HG03378 (cell line): Measurements from ENCODE around the gene CPZ.

Source experiments
- ATAC-seq: cut with Tn5 transposase; IDR thresholded peaks from one replicate; pipeline ENCODE4 v1.9.1; 2021; ENCODE audit warnings: mild to moderate bottlenecking, moderate library complexity; ENCODE audit not compliant: unreplicated experiment

CPZ gene

GRCh38 chr4:8579526-8580320 is 12.8 kb upstream of the CPZ start:
- no peak for ATAC-seq

- no peak for ATAC-seq
Measured at GRCh38 chr4:8580321-8581093, 12.1 kb upstream of the CPZ start, which contains the start of gene GPR78. GPR78 (plus strand) TSS chr4:8580392; CDS start chr4:8580983, 591 bp downstream.

GRCh38 chr4:8581094-8581861 is 11.3 kb upstream of the CPZ start:
- no peak for ATAC-seq

GRCh38 chr4:8582016-8582415 is 10.5 kb upstream of the CPZ start:
- ATAC-seq = no peak

- ATAC-seq = no peak
Measured at GRCh38 chr4:8582436-8582835, 10.1 kb upstream of the CPZ start.

- no peak for ATAC-seq
Measured at GRCh38 chr4:8582941-8583654, 9.5 kb upstream of the CPZ start.

- ATAC-seq = no peak
Measured at GRCh38 chr4:8583655-8584025, 8.9 kb upstream of the CPZ start.

GRCh38 chr4:8585186-8585585 is 7.4 kb upstream of the CPZ start:
- no peak for ATAC-seq

GRCh38 chr4:8585721-8586212 is 6.8 kb upstream of the CPZ start:
- no peak for ATAC-seq

GRCh38 chr4:8586246-8586645 is 6.3 kb upstream of the CPZ start:
- ATAC-seq = no peak

GRCh38 chr4:8586671-8587468 is 5.7 kb upstream of the CPZ start:
- no peak for ATAC-seq

GRCh38 chr4:8587469-8588195 is 4.9 kb upstream of the CPZ start:
- no peak for ATAC-seq

GRCh38 chr4:8588196-8588470 is 4.4 kb upstream of the CPZ start:
- no peak for ATAC-seq

GRCh38 chr4:8589336-8589735 is 3.2 kb upstream of the CPZ start:
- no peak for ATAC-seq

- ATAC-seq = no peak
Measured at GRCh38 chr4:8589823-8590545, 2.6 kb upstream of the CPZ start.

- ATAC-seq = no peak
Measured at GRCh38 chr4:8590546-8590880, 2.1 kb upstream of the CPZ start.

GRCh38 chr4:8591114-8591513 is 1.5 kb upstream of the CPZ start:
- ATAC-seq = no peak

GRCh38 chr4:8591626-8592365 is 769 bp upstream of the CPZ start:
- ATAC-seq = no peak
